Measurements from ENCODE around the gene PTER. TPM values are rescaled to one million over a fixed set of nuclear protein-coding genes. Genes with fewer than 3 reads are reported as not detected.

The PTER gene
- total RNA-seq, 4 donors from 2014 or later: 7.1 to 19.5 (median 12.8) TPM

DNA sequence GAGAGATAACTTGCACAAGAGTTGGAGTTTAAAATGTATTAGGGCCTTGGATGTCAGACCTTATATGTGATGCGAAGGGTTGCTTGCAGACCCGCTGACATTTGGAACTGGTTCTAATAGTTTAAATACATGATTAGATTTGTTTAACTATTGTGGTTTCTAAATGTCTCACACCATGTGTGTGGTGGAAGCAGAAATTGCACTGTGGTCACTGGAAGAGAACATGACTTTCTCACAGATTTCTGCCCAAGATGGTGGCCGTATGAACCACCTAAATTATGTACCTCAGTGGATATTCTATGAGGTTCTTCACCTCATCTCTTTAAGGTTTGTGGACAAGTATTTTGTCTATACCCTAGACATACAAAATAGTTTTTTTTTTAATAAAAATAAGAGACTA is 93.0 kb downstream of the PTER start:
- no peak for ATAC-seq (ENCODE audit: low FRiP score)
- TF ChIP-seq, protein P1, sequence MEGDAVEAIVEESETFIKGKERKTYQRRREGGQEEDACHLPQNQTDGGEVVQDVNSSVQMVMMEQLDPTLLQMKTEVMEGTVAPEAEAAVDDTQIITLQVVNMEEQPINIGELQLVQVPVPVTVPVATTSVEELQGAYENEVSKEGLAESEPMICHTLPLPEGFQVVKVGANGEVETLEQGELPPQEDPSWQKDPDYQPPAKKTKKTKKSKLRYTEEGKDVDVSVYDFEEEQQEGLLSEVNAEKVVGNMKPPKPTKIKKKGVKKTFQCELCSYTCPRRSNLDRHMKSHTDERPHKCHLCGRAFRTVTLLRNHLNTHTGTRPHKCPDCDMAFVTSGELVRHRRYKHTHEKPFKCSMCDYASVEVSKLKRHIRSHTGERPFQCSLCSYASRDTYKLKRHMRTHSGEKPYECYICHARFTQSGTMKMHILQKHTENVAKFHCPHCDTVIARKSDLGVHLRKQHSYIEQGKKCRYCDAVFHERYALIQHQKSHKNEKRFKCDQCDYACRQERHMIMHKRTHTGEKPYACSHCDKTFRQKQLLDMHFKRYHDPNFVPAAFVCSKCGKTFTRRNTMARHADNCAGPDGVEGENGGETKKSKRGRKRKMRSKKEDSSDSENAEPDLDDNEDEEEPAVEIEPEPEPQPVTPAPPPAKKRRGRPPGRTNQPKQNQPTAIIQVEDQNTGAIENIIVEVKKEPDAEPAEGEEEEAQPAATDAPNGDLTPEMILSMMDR (IDR thresholded peaks at IDR 0.05): no peak
- no peak for DNase-seq (ENCODE audit: low spot score)

DNA sequence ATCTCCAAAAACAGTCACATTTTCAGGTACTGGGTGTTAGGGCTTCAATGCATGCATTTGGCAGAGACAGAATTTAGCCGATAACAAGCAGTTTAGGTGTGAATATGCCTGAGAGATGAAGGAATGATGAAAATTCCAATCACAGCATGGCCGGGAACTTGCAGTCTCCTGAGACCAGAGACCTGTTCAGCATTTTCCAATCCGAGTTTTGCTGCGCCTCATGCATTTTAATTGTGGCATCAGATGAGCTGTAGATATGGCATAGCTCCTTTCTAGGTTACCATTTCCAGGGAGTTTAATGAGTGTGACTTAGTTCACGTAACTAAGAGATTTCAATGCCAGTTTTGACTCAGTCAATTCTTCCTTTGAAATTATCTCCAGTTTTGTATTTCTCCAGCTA is 99.3 kb downstream of the PTER start:
- ATAC-seq (ENCODE audit: low FRiP score) (no peak), DNase-seq (ENCODE audit: low spot score) (no peak)
- TF ChIP-seq, protein P1 (IDR thresholded peaks at IDR 0.05): no peak

DNA sequence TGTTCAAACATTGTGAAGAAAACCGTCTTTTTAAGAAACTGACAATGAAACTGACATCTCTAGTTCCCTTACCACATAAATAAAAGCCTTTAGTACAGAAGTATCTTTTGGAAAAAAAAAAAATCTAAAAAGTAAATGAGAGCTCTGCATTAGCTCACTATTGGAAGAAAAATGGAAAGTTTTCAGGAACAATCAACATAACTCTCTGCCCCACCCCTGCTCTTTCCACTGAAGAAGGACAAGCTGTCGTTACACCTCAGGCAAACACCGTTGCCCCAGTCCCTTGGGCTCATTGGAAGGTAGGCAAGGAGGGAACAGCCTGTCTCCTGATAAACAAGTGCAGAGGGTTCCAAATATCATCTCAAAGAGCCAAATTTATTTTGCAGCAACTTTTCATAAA is 107.3 kb downstream of the PTER start:
- TF ChIP-seq, protein P1 (IDR thresholded peaks at IDR 0.05): no peak
- no peak for ATAC-seq (ENCODE audit: low FRiP score)

DNA sequence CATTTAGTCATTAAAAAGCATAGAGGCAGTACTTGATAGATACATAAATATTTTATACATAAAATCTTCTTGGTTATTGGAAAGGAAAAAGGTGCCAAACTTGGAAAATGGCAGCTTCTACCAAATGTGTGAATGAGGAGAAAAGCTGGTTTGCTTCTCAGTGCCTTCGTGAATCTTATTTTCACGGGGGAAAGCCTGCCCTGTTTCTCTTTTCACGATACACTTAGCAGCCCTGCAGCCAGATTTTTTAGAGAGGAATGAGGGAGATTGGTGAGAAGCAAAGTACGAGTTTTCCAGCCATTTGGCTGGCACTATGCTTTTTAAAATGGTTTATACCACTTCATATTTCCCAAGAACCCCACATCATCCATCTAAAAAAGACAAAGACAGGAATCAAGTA is 107.8 kb downstream of the PTER start:
- TF ChIP-seq, protein P1 (IDR thresholded peaks at IDR 0.05): no peak
- DNase-seq (ENCODE audit: low spot score) (no peak), ATAC-seq (ENCODE audit: low FRiP score) (no peak)

More for the DNA sequence above, 107.3 kb downstream of the PTER start:
- no peak for DNase-seq (ENCODE audit: low spot score)

DNA sequence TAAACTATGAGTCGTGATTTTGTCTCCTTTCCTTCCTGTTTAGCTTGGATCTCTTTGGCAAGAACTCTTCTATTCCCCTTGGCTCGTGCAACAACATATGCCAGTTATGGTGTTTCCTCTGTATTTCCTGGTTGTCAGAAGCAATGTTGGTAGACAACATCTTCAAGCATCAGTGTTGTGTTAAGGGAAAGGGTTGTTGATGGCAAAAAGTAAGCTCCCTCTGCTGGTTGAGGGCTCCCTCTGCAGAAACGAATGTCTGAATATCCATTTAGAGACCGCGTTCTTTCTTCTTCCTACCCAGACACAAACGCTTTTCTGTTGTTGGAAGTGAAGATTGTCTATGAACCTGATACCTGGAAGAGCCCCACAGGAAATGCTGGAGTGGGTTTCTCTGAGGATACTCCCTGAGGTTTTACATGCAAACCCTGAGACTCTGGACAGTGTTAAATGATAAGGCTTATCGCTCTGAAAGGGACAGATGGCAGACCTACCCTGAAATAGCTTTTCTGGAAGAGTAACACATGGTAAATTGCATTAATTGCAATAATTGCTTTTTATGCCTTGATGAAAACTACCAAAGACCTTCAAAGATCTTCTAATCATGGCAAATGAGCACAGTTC is 108.4 kb downstream of the PTER start:
- DNase-seq (ENCODE audit: low spot score) (no peak), ATAC-seq (ENCODE audit: low FRiP score) (no peak)
- TF ChIP-seq, protein P1 (IDR thresholded peaks at IDR 0.05): no peak

DNA sequence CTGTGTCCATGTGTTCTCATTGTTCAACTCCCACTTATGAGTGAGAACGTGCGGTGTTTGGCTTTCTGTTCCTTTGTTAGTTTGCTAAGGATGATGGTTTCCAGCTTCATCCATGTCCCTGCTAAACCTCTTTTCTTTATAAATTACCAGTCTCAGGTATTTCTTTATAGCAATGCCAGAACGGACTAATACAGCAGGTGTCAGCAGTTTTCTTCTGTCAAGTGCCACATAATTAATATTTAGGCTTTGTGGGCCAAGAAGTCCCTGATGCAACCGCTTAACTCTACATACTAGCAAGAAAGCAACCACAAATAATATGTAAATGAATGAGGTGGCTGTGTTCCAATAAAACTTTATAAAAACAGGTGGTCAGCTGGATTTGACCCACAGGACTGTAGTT is 111.2 kb downstream of the PTER start:
- TF ChIP-seq, protein P1 (IDR thresholded peaks at IDR 0.05): no peak
- ATAC-seq (ENCODE audit: low FRiP score): no peak
- no peak for DNase-seq (ENCODE audit: low spot score)

DNA sequence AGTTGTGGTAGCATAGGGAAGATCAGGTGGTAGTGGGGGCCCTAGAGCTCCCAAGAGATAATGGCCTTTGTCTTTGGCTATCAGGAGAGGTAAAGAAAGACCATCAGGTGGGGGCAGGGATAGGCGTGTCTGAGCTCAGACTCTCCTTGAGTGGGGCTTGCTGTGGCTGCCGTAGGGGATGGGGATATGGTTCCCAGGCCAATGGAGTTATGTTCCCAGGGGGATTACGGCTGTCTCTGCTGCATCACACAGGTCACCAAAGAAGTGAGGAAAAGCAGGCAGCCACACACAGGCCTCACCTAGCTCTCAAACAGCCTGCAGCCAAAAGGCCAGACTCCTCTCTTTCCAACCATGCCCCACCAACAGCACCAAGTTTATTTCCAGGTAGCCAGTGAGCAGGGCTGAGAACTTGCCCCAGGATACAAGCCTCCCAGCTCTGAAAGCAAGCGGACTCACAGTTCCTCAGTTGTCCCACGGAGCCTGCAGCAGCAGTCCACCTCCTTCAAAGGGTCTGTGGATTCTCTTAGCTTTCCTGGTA is 122.5 kb downstream of the PTER start:
- TF ChIP-seq, protein P1 (IDR thresholded peaks at IDR 0.05): no peak
- ATAC-seq (ENCODE audit: low FRiP score): no peak
- no peak for DNase-seq (ENCODE audit: low spot score)

All from omental fat pad (tissue), 4 donors.